ENCODE data around the gene MACO1. TPM values are rescaled to one million over a fixed set of nuclear protein-coding genes. Genes with fewer than 3 reads are reported as not detected.
A peak's percentile ranks its signal among the peaks of the same experiment; 100 is the strongest.

The MACO1 gene
- total and polyA plus RNA-seq, 2 of the 13 experiments (the other 11 are each of a cell fraction or from before 2014, with no cell fraction given), result 9.7 to 17.0 TPM

- TF ChIP-seq ZKSCAN5 (CRISPR knock-in tag; IDR thresholded peaks at IDR 0.05) (no peak), ZNF331 (CRISPR knock-in tag; IDR thresholded peaks at IDR 0.05) (0 out of 2 replicates have a peak, but pooled peaks have one; percentile 36), IKZF1 (IDR thresholded peaks at IDR 0.05) (no peak), GATA4 (IDR thresholded peaks at IDR 0.05; ENCODE audit: borderline replicate concordance, low read depth) (no peak), STAG1 (CRISPR knock-in tag; IDR thresholded peaks at IDR 0.05) (no peak), ZNF576 (CRISPR knock-in tag; IDR thresholded peaks at IDR 0.05) (no peak), ETV6 (CRISPR knock-in tag; conservative IDR thresholded peaks at IDR 0.05) (no peak), ZNF709 (CRISPR knock-in tag; IDR thresholded peaks at IDR 0.05) (no peak), EZH2 (conservative IDR thresholded peaks at IDR 0.05; ENCODE audit: low read depth, low read length) (no peak), CBX2 (IDR thresholded peaks at IDR 0.05; ENCODE audit: low read depth, low read length) (no peak), CBX2 (CRISPR knock-in tag; IDR thresholded peaks at IDR 0.05; ENCODE audit: low read depth) (no peak), ZNF562 (CRISPR knock-in tag; IDR thresholded peaks at IDR 0.05; ENCODE audit: borderline replicate concordance) (no peak), ZNF10 (CRISPR knock-in tag; IDR thresholded peaks at IDR 0.05; ENCODE audit: borderline replicate concordance, low read depth) (no peak), KDM2A (CRISPR knock-in tag; IDR thresholded peaks at IDR 0.05; ENCODE audit: borderline replicate concordance, low read depth) (no peak), RAD51 (IDR thresholded peaks at IDR 0.05; ENCODE audit: borderline replicate concordance) (no peak), CEBPB (IDR thresholded peaks at IDR 0.05; ENCODE audit: borderline replicate concordance, low read depth, low read length) (no peak), CC2D1A (CRISPR knock-in tag; IDR thresholded peaks at IDR 0.05) (no peak), DZIP1 (CRISPR knock-in tag; IDR thresholded peaks at IDR 0.05) (no peak), BRD4 (CRISPR knock-in tag; IDR thresholded peaks at IDR 0.05) (no peak)
- TF ChIP-seq, protein P1, sequence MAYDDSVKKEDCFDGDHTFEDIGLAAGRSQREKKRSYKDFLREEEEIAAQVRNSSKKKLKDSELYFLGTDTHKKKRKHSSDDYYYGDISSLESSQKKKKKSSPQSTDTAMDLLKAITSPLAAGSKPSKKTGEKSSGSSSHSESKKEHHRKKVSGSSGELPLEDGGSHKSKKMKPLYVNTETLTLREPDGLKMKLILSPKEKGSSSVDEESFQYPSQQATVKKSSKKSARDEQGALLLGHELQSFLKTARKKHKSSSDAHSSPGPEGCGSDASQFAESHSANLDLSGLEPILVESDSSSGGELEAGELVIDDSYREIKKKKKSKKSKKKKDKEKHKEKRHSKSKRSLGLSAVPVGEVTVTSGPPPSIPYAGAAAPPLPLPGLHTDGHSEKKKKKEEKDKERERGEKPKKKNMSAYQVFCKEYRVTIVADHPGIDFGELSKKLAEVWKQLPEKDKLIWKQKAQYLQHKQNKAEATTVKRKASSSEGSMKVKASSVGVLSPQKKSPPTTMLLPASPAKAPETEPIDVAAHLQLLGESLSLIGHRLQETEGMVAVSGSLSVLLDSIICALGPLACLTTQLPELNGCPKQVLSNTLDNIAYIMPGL (CRISPR knock-in tag; IDR thresholded peaks at IDR 0.05; ENCODE audit: borderline replicate concordance in 1 of 2, low read depth in 1 of 2), result no peak
- TF ChIP-seq, protein P2, sequence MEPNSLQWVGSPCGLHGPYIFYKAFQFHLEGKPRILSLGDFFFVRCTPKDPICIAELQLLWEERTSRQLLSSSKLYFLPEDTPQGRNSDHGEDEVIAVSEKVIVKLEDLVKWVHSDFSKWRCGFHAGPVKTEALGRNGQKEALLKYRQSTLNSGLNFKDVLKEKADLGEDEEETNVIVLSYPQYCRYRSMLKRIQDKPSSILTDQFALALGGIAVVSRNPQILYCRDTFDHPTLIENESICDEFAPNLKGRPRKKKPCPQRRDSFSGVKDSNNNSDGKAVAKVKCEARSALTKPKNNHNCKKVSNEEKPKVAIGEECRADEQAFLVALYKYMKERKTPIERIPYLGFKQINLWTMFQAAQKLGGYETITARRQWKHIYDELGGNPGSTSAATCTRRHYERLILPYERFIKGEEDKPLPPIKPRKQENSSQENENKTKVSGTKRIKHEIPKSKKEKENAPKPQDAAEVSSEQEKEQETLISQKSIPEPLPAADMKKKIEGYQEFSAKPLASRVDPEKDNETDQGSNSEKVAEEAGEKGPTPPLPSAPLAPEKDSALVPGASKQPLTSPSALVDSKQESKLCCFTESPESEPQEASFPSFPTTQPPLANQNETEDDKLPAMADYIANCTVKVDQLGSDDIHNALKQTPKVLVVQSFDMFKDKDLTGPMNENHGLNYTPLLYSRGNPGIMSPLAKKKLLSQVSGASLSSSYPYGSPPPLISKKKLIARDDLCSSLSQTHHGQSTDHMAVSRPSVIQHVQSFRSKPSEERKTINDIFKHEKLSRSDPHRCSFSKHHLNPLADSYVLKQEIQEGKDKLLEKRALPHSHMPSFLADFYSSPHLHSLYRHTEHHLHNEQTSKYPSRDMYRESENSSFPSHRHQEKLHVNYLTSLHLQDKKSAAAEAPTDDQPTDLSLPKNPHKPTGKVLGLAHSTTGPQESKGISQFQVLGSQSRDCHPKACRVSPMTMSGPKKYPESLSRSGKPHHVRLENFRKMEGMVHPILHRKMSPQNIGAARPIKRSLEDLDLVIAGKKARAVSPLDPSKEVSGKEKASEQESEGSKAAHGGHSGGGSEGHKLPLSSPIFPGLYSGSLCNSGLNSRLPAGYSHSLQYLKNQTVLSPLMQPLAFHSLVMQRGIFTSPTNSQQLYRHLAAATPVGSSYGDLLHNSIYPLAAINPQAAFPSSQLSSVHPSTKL (CRISPR knock-in tag; IDR thresholded peaks at IDR 0.05), result peak; percentile 58; the same call in 1 of the 2 replicates
Observed at GRCh38 chr1:25458541-25459298, 28.0 kb downstream of the MACO1 start (continued).

Data from HepG2 (cell line).